ENCODE measurements around the gene PDP2.

The PDP2 gene

GRCh38 chr16:66899310-66899944 lies 19.1 kb downstream of the PDP2 start:
- no peak overlapping the region for H3K4me3 ChIP-seq (ENCODE audit: low read depth, low read length)
- TF ChIP-seq CTCF (IDR thresholded peaks at IDR 0.05; ENCODE audit: borderline replicate concordance, insufficient read depth, low read depth, low read length): no peak

DNA sequence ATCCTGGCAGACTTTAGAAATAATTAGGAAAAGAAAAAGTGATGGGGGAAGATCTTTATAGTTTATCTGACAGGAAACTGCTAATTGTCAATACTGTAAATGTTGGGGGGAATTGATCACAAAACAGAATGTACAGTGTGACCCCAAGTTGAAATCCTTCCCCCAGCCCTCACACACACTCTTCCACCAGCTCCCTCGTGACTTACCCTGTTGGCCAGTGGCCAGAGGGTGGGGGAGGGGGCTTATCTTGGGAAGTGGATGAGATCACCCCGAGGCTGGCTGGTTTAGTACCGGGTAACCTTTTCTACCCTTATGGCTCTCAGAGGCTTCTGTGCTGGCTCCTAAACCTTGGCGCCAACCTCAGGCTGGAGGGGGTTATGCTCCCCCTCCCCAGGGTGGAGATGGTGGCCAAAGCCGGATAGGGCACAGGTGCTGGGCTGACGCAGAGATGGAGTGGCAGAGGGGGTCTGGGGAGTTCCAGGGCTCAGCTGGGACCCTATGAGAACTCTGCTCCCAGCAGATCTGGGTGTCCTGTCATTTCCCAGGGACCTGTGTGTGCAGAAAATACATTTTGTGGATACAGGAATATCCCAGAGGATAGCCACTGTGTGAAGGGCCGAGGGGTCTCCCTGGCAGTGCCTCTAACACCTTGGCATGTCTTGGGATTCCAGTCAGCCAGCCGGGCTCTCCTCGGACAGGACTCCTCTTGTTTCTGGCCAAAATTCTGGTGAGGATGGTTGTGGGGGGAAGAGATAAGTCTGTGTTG lies 19.8 kb downstream of the PDP2 start:
- H3K4me3 ChIP-seq (ENCODE audit: low read depth, low read length): no peak overlapping the region
- no peak for TF ChIP-seq CTCF (IDR thresholded peaks at IDR 0.05; ENCODE audit: borderline replicate concordance, insufficient read depth, low read depth, low read length)

GRCh38 chr16:66900721-66901441 lies 20.6 kb downstream of the PDP2 start:
- H3K4me3 ChIP-seq (ENCODE audit: low read depth, low read length): no peak overlapping the region
- TF ChIP-seq CTCF (IDR thresholded peaks at IDR 0.05; ENCODE audit: borderline replicate concordance, insufficient read depth, low read depth, low read length): no peak

DNA sequence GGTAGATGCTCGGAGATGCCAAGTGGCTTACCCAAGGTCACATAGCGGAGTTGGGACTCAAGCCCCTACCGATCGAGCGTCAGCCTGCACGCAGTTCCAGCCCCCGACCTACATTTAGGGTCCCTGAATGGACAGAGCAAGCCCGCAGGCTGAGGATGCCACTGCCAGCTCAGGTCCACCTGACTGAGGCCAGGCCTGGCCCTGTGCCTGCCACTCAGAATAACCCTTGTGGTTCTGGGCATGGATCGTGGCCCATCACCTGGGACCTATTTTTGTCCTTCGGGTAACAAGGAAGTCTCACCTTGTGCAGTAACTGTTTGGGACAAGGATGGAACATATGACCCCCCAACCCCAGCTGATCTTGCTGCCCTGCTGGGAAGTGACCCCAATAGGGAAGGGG lies 21.3 kb downstream of the PDP2 start:
- no peak overlapping the region for H3K4me3 ChIP-seq (ENCODE audit: low read depth, low read length)
- no peak for TF ChIP-seq CTCF (IDR thresholded peaks at IDR 0.05; ENCODE audit: borderline replicate concordance, insufficient read depth, low read depth, low read length)

DNA sequence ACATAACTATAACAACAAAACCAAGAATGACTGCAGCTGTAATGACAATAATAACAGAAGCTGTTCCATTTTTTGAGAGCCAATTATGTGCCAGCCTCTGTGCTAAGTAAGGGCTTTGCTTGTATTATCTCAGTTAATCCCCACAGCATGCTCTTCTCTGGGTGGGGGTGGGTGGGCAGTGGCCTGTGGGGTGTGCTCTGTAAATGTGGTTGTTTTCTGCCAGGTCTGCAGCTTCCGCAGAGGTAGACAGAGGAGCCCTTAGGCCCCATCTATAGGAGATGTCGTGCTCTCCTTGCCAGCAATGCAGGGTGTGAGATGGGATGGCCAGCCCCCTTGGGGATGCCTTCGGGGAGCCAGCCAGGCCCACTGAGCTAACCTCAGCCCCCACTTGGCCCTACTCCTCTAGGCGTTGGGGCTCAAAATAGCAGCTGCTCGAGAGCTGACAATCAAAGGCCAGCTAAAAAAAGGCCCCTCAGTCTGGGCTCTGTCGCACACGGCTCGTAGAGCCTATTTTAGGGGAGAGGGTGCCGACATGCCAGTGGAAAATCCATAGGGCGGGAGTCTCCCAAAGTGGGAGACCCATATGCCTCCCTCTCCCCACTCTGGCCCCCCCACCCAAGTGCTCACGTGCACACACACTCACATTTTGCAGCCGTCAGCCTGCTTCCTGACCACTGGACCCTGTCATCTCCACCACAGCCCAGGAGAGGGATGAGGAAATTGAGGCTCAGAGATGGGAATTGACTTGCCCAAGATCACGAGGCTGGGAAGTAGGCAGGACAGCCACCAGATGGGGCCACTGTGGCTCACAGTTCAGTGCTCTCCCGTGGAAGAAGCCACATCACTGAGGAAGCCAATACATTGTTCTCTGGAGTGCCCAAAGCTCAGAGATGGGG lies 22.6 kb downstream of the PDP2 start:
- no peak for TF ChIP-seq CTCF (IDR thresholded peaks at IDR 0.05; ENCODE audit: borderline replicate concordance, insufficient read depth, low read depth, low read length)
- no peak overlapping the region for H3K4me3 ChIP-seq (ENCODE audit: low read depth, low read length)

DNA sequence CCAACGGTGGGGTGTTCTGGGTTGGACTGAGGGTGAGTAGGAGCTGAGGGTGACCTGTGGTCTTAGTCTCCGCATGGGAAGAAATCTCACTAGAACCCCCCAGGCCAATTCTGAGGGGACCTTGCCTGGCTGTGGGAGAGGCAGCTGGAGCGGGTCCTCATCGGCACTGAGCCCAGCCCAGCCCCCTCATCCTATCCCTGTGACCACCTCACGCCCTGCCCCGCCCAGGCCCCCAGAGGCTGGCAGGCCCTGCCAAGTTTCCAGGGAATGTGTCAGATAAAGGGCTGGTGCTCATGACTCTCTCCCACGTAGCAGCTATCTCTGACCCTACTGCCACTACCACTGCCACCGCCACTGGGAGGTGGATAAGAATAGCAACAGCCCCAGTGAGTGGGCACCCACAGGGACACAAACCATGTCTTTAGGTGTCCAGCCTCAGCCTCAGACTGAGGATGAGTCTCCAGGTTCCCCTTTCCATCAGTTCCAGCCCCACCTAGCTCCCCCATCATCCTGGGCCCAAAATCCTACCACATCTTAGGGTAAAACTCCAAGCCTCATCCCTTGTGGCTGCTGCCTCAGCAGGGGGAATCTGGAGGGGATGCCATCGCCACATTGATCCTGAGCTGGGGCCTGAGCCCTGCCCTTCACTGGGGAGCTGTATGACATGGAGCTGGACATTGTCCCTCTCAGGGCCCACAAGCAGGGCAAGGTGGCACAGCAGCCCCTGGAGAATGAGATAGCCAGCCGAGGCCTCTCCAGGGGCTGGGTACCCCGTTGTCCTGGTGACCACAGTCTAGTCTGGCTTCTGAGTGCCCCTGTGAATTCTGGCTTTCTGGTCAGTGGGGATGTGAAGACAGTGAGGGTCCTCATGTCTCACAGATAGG lies 23.5 kb downstream of the PDP2 start:
- no peak for TF ChIP-seq CTCF (IDR thresholded peaks at IDR 0.05; ENCODE audit: borderline replicate concordance, insufficient read depth, low read depth, low read length)
- no peak overlapping the region for H3K4me3 ChIP-seq (ENCODE audit: low read depth, low read length)

Data from GM12875 (cell line).